ENCODE data around the gene DENND1B. TPM values are rescaled to one million over a fixed set of nuclear protein-coding genes. Genes with fewer than 3 reads are reported as not detected.

Gene DENND1B
- polyA plus RNA-seq, 1 experiment: 5.2 TPM

DNA sequence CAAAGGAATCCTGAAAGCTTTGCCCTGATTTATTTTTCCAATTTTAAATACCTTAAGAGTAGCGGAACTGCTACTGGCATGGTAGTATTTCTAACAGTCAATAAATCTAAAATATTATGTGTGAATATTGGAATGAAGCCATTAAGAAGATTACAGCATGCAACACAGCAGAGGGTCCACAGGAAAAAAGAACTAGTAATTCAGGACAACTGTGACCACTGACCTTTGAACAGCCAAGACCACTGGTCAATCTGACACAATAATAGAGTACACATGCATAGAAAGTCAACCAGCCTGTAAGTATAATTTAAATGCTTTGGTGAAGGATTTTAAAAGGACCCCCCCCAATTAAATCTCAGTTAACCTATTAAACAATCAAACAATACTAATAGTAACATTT lies 171.0 kb downstream of the DENND1B start:
- TF ChIP-seq, protein P1, sequence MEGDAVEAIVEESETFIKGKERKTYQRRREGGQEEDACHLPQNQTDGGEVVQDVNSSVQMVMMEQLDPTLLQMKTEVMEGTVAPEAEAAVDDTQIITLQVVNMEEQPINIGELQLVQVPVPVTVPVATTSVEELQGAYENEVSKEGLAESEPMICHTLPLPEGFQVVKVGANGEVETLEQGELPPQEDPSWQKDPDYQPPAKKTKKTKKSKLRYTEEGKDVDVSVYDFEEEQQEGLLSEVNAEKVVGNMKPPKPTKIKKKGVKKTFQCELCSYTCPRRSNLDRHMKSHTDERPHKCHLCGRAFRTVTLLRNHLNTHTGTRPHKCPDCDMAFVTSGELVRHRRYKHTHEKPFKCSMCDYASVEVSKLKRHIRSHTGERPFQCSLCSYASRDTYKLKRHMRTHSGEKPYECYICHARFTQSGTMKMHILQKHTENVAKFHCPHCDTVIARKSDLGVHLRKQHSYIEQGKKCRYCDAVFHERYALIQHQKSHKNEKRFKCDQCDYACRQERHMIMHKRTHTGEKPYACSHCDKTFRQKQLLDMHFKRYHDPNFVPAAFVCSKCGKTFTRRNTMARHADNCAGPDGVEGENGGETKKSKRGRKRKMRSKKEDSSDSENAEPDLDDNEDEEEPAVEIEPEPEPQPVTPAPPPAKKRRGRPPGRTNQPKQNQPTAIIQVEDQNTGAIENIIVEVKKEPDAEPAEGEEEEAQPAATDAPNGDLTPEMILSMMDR (IDR thresholded peaks at IDR 0.05; ENCODE audit: insufficient read depth, low read depth, low read length): no peak
- ChIA-PET CTCF (no interaction called here), POLR2A (no interaction called here)
- Histone ChIP-seq H3K4me3 (ENCODE audit: low read depth, low read length) (no peak overlapping the region), H3K36me3 (ENCODE audit: control insufficient read depth, insufficient read depth, low read length) (no peaks in the 10 kb centered on the region), H3K27me3 (ENCODE audit: control insufficient read depth, insufficient read depth, low read length) (no peaks in the 10 kb centered on the region)
- DNase-seq (ENCODE audit: low read depth): no peak

DNA sequence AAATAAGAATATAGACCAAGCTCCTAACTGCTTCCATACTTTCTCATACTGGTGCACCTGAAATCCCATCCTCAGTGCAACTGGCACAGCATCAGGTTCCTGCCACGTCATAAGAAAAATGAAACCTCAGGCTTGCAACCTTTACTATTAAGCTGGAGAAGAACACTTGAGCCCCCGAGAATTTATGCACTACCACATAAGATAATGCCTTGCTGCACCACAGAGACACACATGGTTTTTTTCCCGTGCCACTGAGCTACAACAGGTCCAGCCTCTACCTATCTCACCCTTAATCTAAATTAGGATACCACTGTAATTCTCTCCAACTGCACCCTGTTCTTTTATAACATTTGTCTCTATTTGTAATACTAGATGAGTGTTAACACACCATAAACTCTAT lies 174.5 kb downstream of the DENND1B start:
- no peak for DNase-seq (ENCODE audit: low read depth)
- Histone ChIP-seq H3K4me3 (ENCODE audit: low read depth, low read length) (no peak overlapping the region), H3K27me3 (ENCODE audit: control insufficient read depth, insufficient read depth, low read length) (no peaks in the 10 kb centered on the region), H3K36me3 (ENCODE audit: control insufficient read depth, insufficient read depth, low read length) (no peaks in the 10 kb centered on the region)
- ChIA-PET POLR2A (no interaction called here), CTCF (interaction anchor here (0.8 kb wide), 1 partner anchor 14 kb away, joined by 5 read pairs; no protein-coding TSS in a partner anchor)
- TF ChIP-seq, protein P1 (IDR thresholded peaks at IDR 0.05; ENCODE audit: insufficient read depth, low read depth, low read length): no peak

DNA sequence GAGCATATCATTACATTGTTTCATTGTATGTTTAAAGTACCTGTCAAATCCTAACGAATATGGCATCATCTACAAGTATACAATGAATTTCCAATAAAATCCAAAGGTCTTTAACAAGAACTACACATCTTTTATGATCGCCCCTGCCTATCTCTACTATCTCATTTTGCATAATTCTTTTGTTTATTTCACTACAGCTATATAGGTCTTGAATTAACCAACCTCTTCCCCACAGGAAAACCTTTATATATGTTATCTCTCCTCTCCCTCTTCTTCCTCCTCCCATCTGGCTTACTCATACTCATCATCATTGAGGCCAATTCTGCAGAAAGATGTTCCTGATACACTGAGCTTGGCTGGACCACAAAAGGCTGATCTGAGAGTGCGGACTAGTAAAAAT lies 175.5 kb downstream of the DENND1B start:
- ChIA-PET CTCF (no interaction called here), POLR2A (no interaction called here)
- no peak overlapping the region for H3K4me3 ChIP-seq (ENCODE audit: low read depth, low read length)
- no peak for DNase-seq (ENCODE audit: low read depth)
- H3K36me3 ChIP-seq (ENCODE audit: control insufficient read depth, insufficient read depth, low read length): no peaks in the 10 kb centered on the region
- TF ChIP-seq, protein P1 (IDR thresholded peaks at IDR 0.05; ENCODE audit: insufficient read depth, low read depth, low read length): no peak
- H3K27me3 ChIP-seq (ENCODE audit: control insufficient read depth, insufficient read depth, low read length): no peaks in the 10 kb centered on the region

DNA sequence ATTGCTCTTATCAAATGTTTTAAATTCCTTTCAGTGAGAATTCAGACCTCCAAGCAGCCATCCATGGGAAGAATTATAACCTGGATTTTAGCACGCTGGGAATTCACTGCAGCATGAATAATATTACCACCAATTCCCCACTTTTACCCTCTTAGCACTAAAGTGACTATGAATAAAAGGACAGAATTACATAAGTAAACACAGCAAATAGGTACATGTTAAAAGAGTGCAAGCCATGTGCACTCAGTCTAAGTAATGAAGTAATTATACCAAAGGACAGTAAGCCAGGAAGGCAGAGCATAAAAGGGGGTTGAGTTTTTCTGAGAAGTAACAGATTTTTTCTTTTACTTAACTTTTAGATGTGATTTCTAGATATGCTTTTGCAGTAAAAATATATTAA lies 176.3 kb downstream of the DENND1B start:
- TF ChIP-seq, protein P1 (IDR thresholded peaks at IDR 0.05; ENCODE audit: insufficient read depth, low read depth, low read length): no peak
- ChIA-PET POLR2A (no interaction called here), CTCF (interaction anchor here (1.0 kb wide), 1 partner anchor 326 kb away, joined by 3 read pairs; no protein-coding TSS in a partner anchor)
- no peak for DNase-seq (ENCODE audit: low read depth)
- Histone ChIP-seq H3K27me3 (ENCODE audit: control insufficient read depth, insufficient read depth, low read length) (no peaks in the 10 kb centered on the region), H3K4me3 (ENCODE audit: low read depth, low read length) (no peak overlapping the region), H3K36me3 (ENCODE audit: control insufficient read depth, insufficient read depth, low read length) (no peaks in the 10 kb centered on the region)

DNA sequence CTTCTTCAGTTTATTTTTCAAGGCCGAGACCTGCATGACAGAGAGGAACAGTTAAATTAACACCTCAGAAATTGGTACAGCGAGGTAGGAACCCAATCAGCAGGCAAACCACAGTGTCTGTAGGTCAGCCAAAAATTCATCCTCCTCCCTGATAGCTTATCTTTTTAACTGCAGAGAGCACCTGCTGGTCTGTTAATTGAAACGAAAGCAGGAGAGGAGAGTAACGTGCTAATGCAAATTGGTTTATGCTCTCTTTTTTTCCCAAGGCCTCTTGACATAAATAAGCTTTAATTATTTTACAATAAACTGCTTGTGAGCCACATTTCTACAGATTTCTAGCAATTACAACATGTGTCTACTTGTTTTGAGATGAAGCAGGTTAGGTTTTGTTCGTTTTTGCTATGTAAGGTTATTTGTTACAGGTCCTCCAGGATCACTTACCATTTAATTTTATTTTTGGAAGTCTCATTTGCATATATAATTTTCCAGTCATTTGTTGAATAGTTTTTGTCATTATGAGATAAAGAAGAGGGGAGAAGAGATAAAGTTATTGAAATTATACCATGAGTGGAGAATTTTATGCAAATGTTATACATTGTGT lies 179.9 kb downstream of the DENND1B start:
- CTCF ChIA-PET: interaction anchor here (0.9 kb wide), 1 partner anchor 8 kb away, joined by 3 read pairs; no protein-coding TSS in a partner anchor
- Histone ChIP-seq H3K36me3 (ENCODE audit: control insufficient read depth, insufficient read depth, low read length) (no peaks in the 10 kb centered on the region), H3K4me3 (ENCODE audit: low read depth, low read length) (no peak overlapping the region), H3K27me3 (ENCODE audit: control insufficient read depth, insufficient read depth, low read length) (no peaks in the 10 kb centered on the region)
- no peak for DNase-seq (ENCODE audit: low read depth)
- POLR2A ChIA-PET: no interaction called here
- TF ChIP-seq, protein P1 (IDR thresholded peaks at IDR 0.05; ENCODE audit: insufficient read depth, low read depth, low read length): no peak

All from BJ (cell line).